H1 (cell line): ENCODE measurements around the gene HOXB13. TPM values are rescaled to one million over a fixed set of nuclear protein-coding genes. Genes with fewer than 3 reads are reported as not detected.

Experiments
- CTCF ChIA-PET: fragments of 300-600 bp; sonication (Branson Sonifier 250); formaldehyde crosslinking; loops from one replicate; lab custom pipeline; 2021; ENCODE audit not compliant: partially characterized antibody; lab: Charles Lee
- POLR2A ChIA-PET: fragments of 300-600 bp; sonication (Branson Sonifier 250); formaldehyde crosslinking; loops from one replicate; lab custom pipeline; 2021; ENCODE audit warnings: inconsistent platforms; ENCODE audit not compliant: partially characterized antibody; lab: Charles Lee
- DNase-seq, 2 experiments: peaks; one replicate each; pipeline versions ENCODE4 v3.0.0 to v3.0.0-alpha.2; 2010 to 2022; ENCODE audit warnings: low spot score in 2 of 2, low read depth in 1 of 2, mixed read lengths in 1 of 2
- FAIRE-seq: peaks from 2 replicates; lab custom pipeline; 2011; peaks lifted over from hg19 to GRCh38; lab: Jason Lieb, UNC
- H2AFZ ChIP-seq: 2 replicates; pipeline ENCODE4 v1.8.1; 2012; ENCODE audit warnings: low read length, inconsistent platforms
- H2AK5ac ChIP-seq: 2 replicates; pipeline ENCODE4 v1.6.1; 2013; ENCODE audit warnings: low read depth, low read length
- H2BK120ac ChIP-seq: replicated peaks from 2 replicates; pipeline ENCODE3; 2013; ENCODE audit warnings: low read depth, low read length, inconsistent platforms
- H2BK12ac ChIP-seq: 2 replicates; pipeline ENCODE4 v1.6.1; 2013; ENCODE audit warnings: low read depth, low read length
- H2BK15ac ChIP-seq: 2 replicates; pipeline ENCODE4 v1.6.1; 2013; ENCODE audit warnings: low read length
- H2BK20ac ChIP-seq: 2 replicates; pipeline ENCODE4 v1.6.1; 2013; ENCODE audit warnings: low read length
- H2BK5ac ChIP-seq: 2 replicates; pipeline ENCODE4 v1.6.1; 2013; ENCODE audit warnings: low read depth, low read length
- H3K14ac ChIP-seq: 2 replicates; pipeline ENCODE4 v1.6.1; 2013; ENCODE audit warnings: inconsistent platforms; ENCODE audit not compliant: insufficient read length
- H3K18ac ChIP-seq: 2 replicates; pipeline ENCODE4 v1.6.1; 2013; ENCODE audit warnings: low read length; ENCODE audit errors: extremely low read depth
- H3K23ac ChIP-seq: 2 replicates; pipeline ENCODE4 v1.6.1; 2013; ENCODE audit warnings: inconsistent platforms; ENCODE audit not compliant: insufficient read length
- H3K23me2 ChIP-seq: 2 replicates; pipeline ENCODE4 v1.6.1; 2013; ENCODE audit warnings: low read depth, low read length
- H3K27ac ChIP-seq: 2 replicates; pipeline ENCODE4 v1.6.1; 2011; ENCODE audit warnings: low read depth, low read length, inconsistent platforms
- H3K27me3 ChIP-seq, 4 experiments: replicated peaks in 1 of 4; 1 replicate in 1 of 4; 2 replicates in 3 of 4; pipeline versions ENCODE4 v1.6.1 to v1.8.1; 2011 to 2013; ENCODE audit warnings: low read length in 3 of 4, mild to moderate bottlenecking in 3 of 4, inconsistent platforms in 2 of 4, mixed read lengths in 2 of 4, moderate library complexity in 1 of 4; ENCODE audit not compliant: control insufficient read depth in 3 of 4, insufficient read depth in 3 of 4; ENCODE audit errors: extremely low read depth in 1 of 4
- H3K36me3 ChIP-seq, 4 experiments: 2 replicates each; pipeline versions ENCODE4 v1.6.1 to v1.8.1; 2011 to 2013; ENCODE audit warnings: mild to moderate bottlenecking in 4 of 4, low read length in 3 of 4, moderate library complexity in 2 of 4, control low read depth in 1 of 4, inconsistent platforms in 1 of 4; ENCODE audit not compliant: insufficient read depth in 4 of 4, control insufficient read depth in 2 of 4
- H3K4ac ChIP-seq: replicated peaks from 2 replicates; pipeline ENCODE3; 2013; ENCODE audit warnings: low read length, low read depth, mixed read lengths, inconsistent platforms; ENCODE audit not compliant: insufficient read length
- H3K4me1 ChIP-seq, 4 experiments: replicated peaks in 1 of 4; 1 replicate in 1 of 4; 2 replicates in 3 of 4; pipeline versions ENCODE4 v1.6.1 to v1.8.1; 2011 to 2013; ENCODE audit warnings: low read length in 3 of 4, inconsistent platforms in 2 of 4, mixed read lengths in 1 of 4; ENCODE audit not compliant: insufficient read depth in 4 of 4, control insufficient read depth in 3 of 4
- H3K4me2 ChIP-seq, 2 experiments: 2 replicates each; pipeline versions ENCODE4 v1.6.1 to v1.8.1; 2011 to 2013; ENCODE audit warnings: low read depth in 2 of 2, low read length in 2 of 2, control low read depth in 1 of 2, inconsistent platforms in 1 of 2, mild to moderate bottlenecking in 1 of 2; ENCODE audit not compliant: insufficient read depth in 1 of 2
- H3K4me3 ChIP-seq, 4 experiments: fragments of 200-600, 300-600 bp in 1 of 4; sonication (generic), shearing (Covaris generic), sonication (Bioruptor Twin) in 1 of 4; 2 replicates each; pipeline versions ENCODE4 v1.5.1 to v1.8.1; 2011 to 2016; ENCODE audit warnings: low read length in 4 of 4, low read depth in 3 of 4, control low read depth in 2 of 4, inconsistent platforms in 2 of 4, mild to moderate bottlenecking in 2 of 4, mixed read lengths in 1 of 4, moderate library complexity in 1 of 4; ENCODE audit not compliant: insufficient read depth in 2 of 4; ENCODE audit errors: extremely low read depth in 1 of 4
- H3K56ac ChIP-seq: replicated peaks from 2 replicates; pipeline ENCODE3; 2013; ENCODE audit warnings: low read depth, mild to moderate bottlenecking, mixed read lengths, low read length, inconsistent platforms; ENCODE audit not compliant: insufficient read length
- H3K79me1 ChIP-seq: 2 replicates; pipeline ENCODE4 v1.6.1; 2013; ENCODE audit warnings: low read depth, low read length, control low read depth
- H3K79me2 ChIP-seq, 2 experiments: 2 replicates each; pipeline versions ENCODE4 v1.6.1 to v1.8.1; 2012 to 2013; ENCODE audit warnings: low read length in 2 of 2, mild to moderate bottlenecking in 2 of 2, inconsistent platforms in 1 of 2; ENCODE audit not compliant: insufficient read depth in 2 of 2, control insufficient read depth in 1 of 2
- H3K9ac ChIP-seq, 4 experiments: replicated peaks in 1 of 4; 1 replicate in 1 of 4; 2 replicates in 3 of 4; pipeline versions ENCODE4 v1.6.1 to v1.8.1; 2011 to 2013; ENCODE audit warnings: low read depth in 3 of 4, low read length in 3 of 4, control low read depth in 2 of 4, mild to moderate bottlenecking in 2 of 4, moderate library complexity in 2 of 4, inconsistent platforms in 1 of 4; ENCODE audit errors: extremely low read depth in 1 of 4
- H3K9me3 ChIP-seq, 2 experiments: 2 replicates each; pipeline versions ENCODE4 v1.6.1 to v1.8.1; 2012 to 2013; ENCODE audit warnings: mild to moderate bottlenecking in 2 of 2, moderate library complexity in 2 of 2, control low read depth in 1 of 2, inconsistent platforms in 1 of 2, low read depth in 1 of 2, low read length in 1 of 2, mixed read lengths in 1 of 2; ENCODE audit not compliant: insufficient read depth in 2 of 2
- H4K20me1 ChIP-seq, 2 experiments: replicated peaks in 1 of 2; 2 replicates each; pipeline versions ENCODE3 to v1.8.1; 2011 to 2013; ENCODE audit warnings: inconsistent platforms in 2 of 2, low read length in 2 of 2, mild to moderate bottlenecking in 1 of 2; ENCODE audit not compliant: insufficient read depth in 2 of 2, control insufficient read depth in 1 of 2
- H4K5ac ChIP-seq: 2 replicates; pipeline ENCODE4 v1.6.1; 2013; ENCODE audit warnings: low read length, low read depth, mixed read lengths, inconsistent platforms; ENCODE audit not compliant: insufficient read length
- H4K8ac ChIP-seq: 2 replicates; pipeline ENCODE4 v1.8.0; 2013; ENCODE audit warnings: mild to moderate bottlenecking, moderate library complexity, low read length, inconsistent platforms; ENCODE audit not compliant: insufficient read depth; ENCODE audit errors: extremely low read depth
- H4K91ac ChIP-seq: replicated peaks from 2 replicates; pipeline ENCODE3; 2013; ENCODE audit warnings: low read length, mixed read lengths, inconsistent platforms; ENCODE audit not compliant: insufficient read length
- CHD2 ChIP-seq: IDR thresholded peaks from 2 replicates; pipeline ENCODE4 v1.6.1; 2012; ENCODE audit warnings: low read length, improper control_type of control experiment
- GABPA ChIP-seq: IDR thresholded peaks from 2 replicates; pipeline ENCODE4 v1.6.1; 2011; ENCODE audit warnings: mild to moderate bottlenecking, low read length, moderate library complexity, borderline replicate concordance; ENCODE audit not compliant: insufficient read depth
- KDM5A ChIP-seq: fragments of 200-600 bp; IDR thresholded peaks from 2 replicates; pipeline ENCODE4 v1.7.1; 2012; ENCODE audit warnings: mild to moderate bottlenecking, low read length, inconsistent platforms, mixed read lengths
- POLR2A ChIP-seq, 2 experiments: IDR thresholded peaks; 1 replicate in 1 of 2; 2 replicates in 1 of 2; pipeline ENCODE4 v1.6.1; 2011; ENCODE audit warnings: low read depth in 2 of 2, low read length in 2 of 2, mild to moderate bottlenecking in 2 of 2; ENCODE audit errors: control extremely low read depth in 1 of 2
- POLR2AphosphoS5 ChIP-seq: IDR thresholded peaks from 2 replicates; pipeline ENCODE4 v1.6.1; 2011; ENCODE audit warnings: low read depth, low read length
- SIX5 ChIP-seq: IDR thresholded peaks from 2 replicates; pipeline ENCODE4 v1.6.1; 2011; ENCODE audit warnings: mild to moderate bottlenecking, low read depth, low read length
- TEAD4 ChIP-seq: IDR thresholded peaks from 2 replicates; pipeline ENCODE4 v1.6.1; 2012; ENCODE audit warnings: low read depth, low read length, inconsistent platforms, mixed read lengths
- WGBS, 2 experiments: shearing (Covaris generic) in 1 of 2; methylation state at CpG; one replicate each; pipeline versions ENCODE4 v1.1.6 to v1.1.7; 2013 to 2015; ENCODE audit warnings: low lambda C conversion rate in 2 of 2, mixed read lengths in 2 of 2, inconsistent platforms in 1 of 2, low coverage in 1 of 2, missing lambda C conversion rate in 1 of 2; ENCODE audit not compliant: insufficient replicate concordance in 2 of 2, insufficient coverage in 1 of 2, insufficient read length in 1 of 2; ENCODE audit errors: extremely low coverage in 1 of 2, missing lambda C conversion rate in 1 of 2; 5-methylcytosine and 5-hydroxymethylcytosine counted together
- polyA plus RNA-seq, 7 experiments: library from polyadenylated mRNA; depleted of rRNA in 3 of 7; stranded (reverse) in 5 of 7; unstranded in 2 of 7; fragments of >200 nt in 5 of 7; fragments of 200-250 nt in 2 of 7; gene quantifications; 1 replicate in 5 of 7; 2 replicates in 1 of 7; 4 replicates in 1 of 7; pipeline versions ENCODE4 v1.2.1 to v1.2.3, GENCODE V29; 2011 to 2013; ENCODE audit warnings: missing spikeins in 2 of 7, mixed read lengths in 2 of 7
- total RNA-seq: library from RNA; stranded (reverse); fragmentation: NEBNext Ultra II Directional; extraction: Animal tissue kit (Norgen Biotek cat#: 25700); gene quantifications from 2 replicates; pipeline ENCODE4 v1.2.1, GENCODE V29; 2021
- TF ChIP-seq, protein P1 (sequence below): IDR thresholded peaks from 2 replicates; pipeline ENCODE4 v1.6.1; 2012; ENCODE audit warnings: low read length, inconsistent platforms

HOXB13 gene
- total and polyA plus RNA-seq, 2 of the 8 experiments (the other 6 are each of a cell fraction or from before 2014, with no cell fraction given), result not detected

DNA sequence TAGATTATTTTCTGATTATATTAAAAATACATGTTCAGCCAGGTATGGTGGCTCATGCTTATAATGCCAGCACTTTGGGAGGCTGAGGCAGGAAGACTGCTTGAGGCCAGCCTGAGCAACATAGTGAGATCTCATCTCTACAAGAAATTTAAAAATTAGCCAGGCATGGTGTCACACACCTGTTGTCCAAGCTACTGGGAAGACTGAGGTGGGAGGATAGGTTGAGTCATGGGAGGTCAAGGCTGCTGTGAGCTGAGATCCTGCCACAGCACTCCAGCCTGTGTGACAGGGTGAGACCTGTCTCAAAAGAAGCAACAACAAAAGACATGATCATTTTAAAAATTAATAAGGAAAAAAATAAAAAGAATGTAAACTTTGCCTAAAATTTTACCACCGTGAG, 46.9 kb downstream of the HOXB13 start:
- Histone ChIP-seq H3K9ac (no peak overlapping the region), H3K18ac (no peak overlapping the region), H3K79me1 (no peaks in the 10 kb centered on the region), H3K36me3 (no peaks in the 10 kb centered on the region), H2BK5ac (no peak overlapping the region), H2AFZ (no peak overlapping the region), H3K4me2 (no peak overlapping the region), H3K23ac (no peak overlapping the region), H4K8ac (no peak overlapping the region), H2AK5ac (no peak overlapping the region; the same call in 1 of the 2 replicates), H3K23me2 (peaks cover 3% of the 10 kb centered on the region; the same call in 1 of the 2 replicates), H2BK120ac (no peak overlapping the region), H3K4me3 (no peak overlapping the region), H3K79me2 (no peaks in the 10 kb centered on the region), H3K27ac (no peak overlapping the region), H2BK15ac (no peak overlapping the region), H4K20me1 (peaks cover 0 to 2% of the 10 kb centered on the region in 2 experiments), H4K91ac (no peak overlapping the region), H3K56ac (no peak overlapping the region), H4K5ac (no peak overlapping the region), H3K4ac (no peak overlapping the region), H2BK20ac (no peak overlapping the region), H2BK12ac (no peak overlapping the region), H3K27me3 (peaks cover 5 to 22% (median 18%) of the 10 kb centered on the region in 4 experiments), H3K4me1 (peaks cover 0 to 9% (median 2%) of the 10 kb centered on the region in 4 experiments; a peak in 4 of 7 replicates), H3K9me3 (no peaks in the 10 kb centered on the region), H3K14ac (no peak overlapping the region)
- TF ChIP-seq GABPA (no peak), TEAD4 (no peak), KDM5A (no peak), POLR2AphosphoS5 (no peak), POLR2A (IDR thresholded peaks at IDR 0.05; ENCODE audit: control extremely low read depth in 1 of 2, low read depth in 2 of 2, low read length in 2 of 2) (no peak), CHD2 (no peak), SIX5 (no peak)
- TF ChIP-seq, protein P1, sequence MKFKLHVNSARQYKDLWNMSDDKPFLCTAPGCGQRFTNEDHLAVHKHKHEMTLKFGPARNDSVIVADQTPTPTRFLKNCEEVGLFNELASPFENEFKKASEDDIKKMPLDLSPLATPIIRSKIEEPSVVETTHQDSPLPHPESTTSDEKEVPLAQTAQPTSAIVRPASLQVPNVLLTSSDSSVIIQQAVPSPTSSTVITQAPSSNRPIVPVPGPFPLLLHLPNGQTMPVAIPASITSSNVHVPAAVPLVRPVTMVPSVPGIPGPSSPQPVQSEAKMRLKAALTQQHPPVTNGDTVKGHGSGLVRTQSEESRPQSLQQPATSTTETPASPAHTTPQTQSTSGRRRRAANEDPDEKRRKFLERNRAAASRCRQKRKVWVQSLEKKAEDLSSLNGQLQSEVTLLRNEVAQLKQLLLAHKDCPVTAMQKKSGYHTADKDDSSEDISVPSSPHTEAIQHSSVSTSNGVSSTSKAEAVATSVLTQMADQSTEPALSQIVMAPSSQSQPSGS, result no peak
- DNase-seq (no peak), FAIRE-seq (no peak)
- CTCF ChIA-PET, result interaction anchor here (1.0 to 12.9 kb wide), 13 partner anchors 10 to 203 kb away, joined by 3 to 159 read pairs (median 7); no protein-coding TSS in a partner anchor
- POLR2A ChIA-PET, result no interaction called here
- 81% methylated on average over 1 of the region's 1 CpG; no CpG with 5 or more reads in 1 of the 2 experiments for WGBS, 2 experiments
